Measurements from ENCODE around the gene IGSF9.

The IGSF9 gene, protein sequence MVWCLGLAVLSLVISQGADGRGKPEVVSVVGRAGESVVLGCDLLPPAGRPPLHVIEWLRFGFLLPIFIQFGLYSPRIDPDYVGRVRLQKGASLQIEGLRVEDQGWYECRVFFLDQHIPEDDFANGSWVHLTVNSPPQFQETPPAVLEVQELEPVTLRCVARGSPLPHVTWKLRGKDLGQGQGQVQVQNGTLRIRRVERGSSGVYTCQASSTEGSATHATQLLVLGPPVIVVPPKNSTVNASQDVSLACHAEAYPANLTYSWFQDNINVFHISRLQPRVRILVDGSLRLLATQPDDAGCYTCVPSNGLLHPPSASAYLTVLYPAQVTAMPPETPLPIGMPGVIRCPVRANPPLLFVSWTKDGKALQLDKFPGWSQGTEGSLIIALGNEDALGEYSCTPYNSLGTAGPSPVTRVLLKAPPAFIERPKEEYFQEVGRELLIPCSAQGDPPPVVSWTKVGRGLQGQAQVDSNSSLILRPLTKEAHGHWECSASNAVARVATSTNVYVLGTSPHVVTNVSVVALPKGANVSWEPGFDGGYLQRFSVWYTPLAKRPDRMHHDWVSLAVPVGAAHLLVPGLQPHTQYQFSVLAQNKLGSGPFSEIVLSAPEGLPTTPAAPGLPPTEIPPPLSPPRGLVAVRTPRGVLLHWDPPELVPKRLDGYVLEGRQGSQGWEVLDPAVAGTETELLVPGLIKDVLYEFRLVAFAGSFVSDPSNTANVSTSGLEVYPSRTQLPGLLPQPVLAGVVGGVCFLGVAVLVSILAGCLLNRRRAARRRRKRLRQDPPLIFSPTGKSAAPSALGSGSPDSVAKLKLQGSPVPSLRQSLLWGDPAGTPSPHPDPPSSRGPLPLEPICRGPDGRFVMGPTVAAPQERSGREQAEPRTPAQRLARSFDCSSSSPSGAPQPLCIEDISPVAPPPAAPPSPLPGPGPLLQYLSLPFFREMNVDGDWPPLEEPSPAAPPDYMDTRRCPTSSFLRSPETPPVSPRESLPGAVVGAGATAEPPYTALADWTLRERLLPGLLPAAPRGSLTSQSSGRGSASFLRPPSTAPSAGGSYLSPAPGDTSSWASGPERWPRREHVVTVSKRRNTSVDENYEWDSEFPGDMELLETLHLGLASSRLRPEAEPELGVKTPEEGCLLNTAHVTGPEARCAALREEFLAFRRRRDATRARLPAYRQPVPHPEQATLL

DNA sequence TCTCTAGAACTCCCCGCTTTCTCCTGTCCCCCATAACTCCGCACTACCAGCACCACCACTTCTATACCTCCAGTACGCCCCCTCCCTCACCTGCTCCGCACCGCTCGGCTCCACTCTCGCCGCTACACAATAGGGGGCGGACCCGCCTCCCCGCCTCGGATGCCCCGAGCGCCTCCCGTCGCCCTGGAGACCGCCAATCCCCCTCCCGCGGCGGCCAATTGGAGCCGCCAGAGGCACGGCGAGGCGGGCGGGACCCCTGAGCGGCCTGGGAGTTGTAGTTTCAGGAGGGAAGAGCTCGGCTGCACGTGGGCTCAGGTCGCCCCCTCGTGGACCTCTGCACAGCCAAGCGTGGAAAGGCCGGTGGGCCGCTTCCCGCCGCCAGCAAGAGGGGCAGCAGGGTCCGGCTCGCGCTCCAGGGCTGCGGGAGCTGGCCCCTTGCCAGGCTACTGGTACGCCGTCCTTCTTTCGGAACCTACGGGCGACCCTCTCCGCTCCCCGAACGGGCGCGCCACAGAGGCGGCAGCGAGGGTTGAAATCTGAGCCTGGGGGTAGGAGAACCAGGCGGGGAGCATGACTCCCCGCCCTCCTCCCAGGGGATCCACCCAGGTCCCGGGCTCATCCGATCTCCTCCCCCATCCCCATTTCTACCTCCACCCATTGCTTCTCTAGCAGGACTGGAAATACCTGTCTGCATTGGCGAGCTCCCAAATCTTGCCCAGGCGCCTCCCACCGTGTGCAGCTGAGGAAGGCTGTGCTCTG lies at the start of gene IGSF9:
Gene IGSF9, minus strand, starts transcription at position 131 of the 759 bp plus-strand sequence. CDS start 2,159 bp downstream, outside the sequence.
- DNase-seq: peak; percentile 83

- DNase-seq: no peak
Observed at GRCh38 chr1:159994896-159995295, 49.5 kb upstream of the IGSF9 start.

- DNase-seq: no peak
Observed at GRCh38 chr1:159993911-159994310, 48.5 kb upstream of the IGSF9 start.

GRCh38 chr1:159992161-159992560 lies 46.7 kb upstream of the IGSF9 start:
- no peak for DNase-seq

DNA sequence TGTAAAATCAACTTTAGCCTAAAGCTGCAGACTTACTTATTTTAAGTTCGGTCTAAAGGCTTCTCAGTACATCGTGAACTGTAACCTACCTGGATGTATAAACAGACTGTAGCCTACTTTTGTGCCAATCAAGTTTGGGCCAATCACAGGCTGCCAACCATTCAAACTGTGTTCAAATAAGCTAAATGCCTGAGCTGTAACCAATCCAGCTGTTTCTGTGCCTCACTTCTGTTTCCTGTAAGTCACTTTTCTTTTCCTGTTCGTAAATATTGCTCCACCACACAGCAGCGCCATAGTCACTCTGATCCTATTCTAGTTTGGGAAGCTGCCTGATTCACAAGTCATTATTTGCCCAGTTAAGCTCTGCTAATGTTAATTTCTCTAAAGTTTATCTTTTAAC lies 46.1 kb upstream of the IGSF9 start:
- DNase-seq: no peak

DNA sequence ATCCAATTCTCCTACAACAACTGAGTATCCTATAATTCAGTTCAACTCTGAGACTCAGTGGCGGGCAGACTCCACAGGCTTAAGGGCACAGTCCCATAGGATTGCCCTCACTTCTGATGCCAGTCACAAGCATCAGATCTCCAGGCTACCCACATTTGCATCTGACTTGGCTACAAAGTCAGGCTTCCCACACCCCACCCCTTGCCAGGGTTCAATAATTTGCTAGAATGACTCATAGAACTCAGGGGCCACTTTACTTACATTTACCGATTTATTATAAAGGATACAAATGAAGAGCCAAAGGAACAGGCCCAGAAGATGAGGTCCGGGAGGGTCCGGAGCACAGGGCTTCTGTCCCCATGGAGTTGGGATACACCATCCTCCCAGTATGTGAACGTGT lies 44.6 kb upstream of the IGSF9 start:
- DNase-seq: no peak

- no peak for DNase-seq
Observed at GRCh38 chr1:159989581-159989980, 44.2 kb upstream of the IGSF9 start.

DNA sequence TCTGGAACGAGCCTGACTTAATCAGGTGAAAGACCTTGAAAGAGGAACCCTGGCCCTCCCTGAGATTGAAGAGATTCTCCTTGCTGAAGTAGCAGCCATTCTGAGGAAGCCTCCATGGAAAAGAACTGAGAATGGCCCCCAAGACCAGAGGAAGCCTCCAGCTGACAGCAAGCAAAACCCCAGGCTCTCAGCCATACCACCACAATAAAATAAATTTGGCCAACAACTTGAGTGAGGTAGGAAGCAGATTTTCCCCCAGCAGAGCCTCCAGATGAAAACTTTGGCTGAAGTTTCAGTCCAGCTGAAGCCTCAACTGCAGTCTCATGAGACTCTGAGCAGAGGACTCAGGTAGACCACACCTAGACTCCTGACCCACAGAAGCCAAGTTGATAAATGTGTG lies 42.6 kb upstream of the IGSF9 start:
- no peak for DNase-seq

- no peak for DNase-seq
Observed at GRCh38 chr1:159987186-159987585, 41.8 kb upstream of the IGSF9 start.

DNA sequence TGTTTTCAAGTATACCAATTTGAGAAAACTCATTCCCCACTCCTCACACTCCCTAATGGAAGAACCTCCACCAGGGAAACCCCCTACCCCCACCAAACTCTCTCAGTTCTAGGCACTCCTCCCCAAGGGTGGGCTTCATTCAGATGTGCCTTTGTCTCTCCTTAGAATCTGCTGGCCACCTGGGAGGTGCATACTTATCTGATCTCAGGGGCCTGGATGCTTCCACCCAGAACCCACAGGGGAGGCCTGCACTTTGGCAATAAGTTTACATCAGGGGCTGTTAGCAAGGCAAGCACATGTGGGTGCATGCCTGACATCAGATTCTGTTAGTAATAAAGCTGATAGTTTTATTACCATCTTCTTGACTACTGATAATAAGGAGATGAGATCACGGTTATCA lies 41.1 kb upstream of the IGSF9 start:
- DNase-seq: no peak

GRCh38 chr1:159986093-159986492 lies 40.7 kb upstream of the IGSF9 start:
- DNase-seq: no peak

GRCh38 chr1:159985473-159985872 lies 40.1 kb upstream of the IGSF9 start:
- DNase-seq: no peak

DNA sequence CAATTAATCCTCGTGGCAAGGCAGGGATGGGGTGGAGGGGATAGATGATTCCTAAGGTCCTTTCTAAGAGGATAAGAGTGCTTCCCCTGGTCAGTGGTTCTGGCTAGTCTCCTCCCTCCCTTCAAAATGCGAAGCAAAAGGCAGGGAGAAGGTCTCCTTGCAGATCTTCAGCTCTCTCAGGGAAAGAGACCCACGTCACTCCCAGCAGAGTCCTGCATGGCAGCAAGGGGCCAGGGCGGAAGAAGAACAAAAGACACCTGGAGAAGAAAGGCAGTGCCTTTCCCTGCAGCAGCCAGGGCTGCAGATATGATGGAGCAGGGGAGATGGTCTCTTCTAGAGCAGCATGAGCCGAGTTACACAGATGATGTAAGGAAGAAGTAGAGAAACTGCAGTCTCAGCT lies 38.3 kb upstream of the IGSF9 start:
- DNase-seq: no peak

DNA sequence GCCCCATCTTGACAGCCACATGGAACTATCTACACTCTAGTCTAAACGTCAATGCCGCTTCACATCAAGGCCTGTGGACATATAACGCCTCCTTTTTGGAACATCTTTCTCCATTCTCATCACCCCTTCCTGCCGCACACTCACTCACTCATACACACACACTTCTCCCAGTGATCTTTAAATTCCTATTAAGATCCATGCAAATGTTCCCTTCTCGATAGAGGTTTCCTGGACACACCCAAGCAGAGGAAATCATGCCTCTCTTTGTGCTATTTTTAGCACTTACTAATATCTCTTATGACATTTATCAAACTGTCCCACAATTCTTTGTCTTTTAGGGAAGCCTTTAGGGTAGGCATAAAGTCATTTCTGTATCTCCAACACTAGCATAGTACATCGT lies 36.9 kb upstream of the IGSF9 start:
- DNase-seq: no peak

GRCh38 chr1:159981351-159982055 lies 36.1 kb upstream of the IGSF9 start:
- DNase-seq: no peak

DNA sequence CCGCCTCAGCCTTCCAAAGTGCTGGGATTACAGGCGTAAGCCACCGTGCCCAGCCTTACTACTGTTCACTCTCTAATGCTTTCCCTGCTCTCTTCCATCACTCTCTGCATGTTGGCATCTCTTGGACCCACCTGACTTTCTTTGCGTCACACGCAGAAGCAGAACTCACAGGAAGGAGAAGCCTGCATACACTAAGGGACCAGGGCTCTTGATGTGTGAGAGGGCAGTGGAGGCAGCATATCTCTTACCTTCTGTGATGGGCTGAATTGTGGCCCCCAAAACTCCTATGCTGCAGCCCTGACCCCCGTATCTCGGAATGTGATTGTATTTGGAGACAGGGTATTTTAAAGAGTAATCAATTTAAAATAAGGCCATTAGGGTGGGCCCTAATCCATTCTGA lies 35.4 kb upstream of the IGSF9 start:
- DNase-seq: no peak

GRCh38 chr1:159980076-159980475 lies 34.7 kb upstream of the IGSF9 start:
- no peak for DNase-seq

DNA sequence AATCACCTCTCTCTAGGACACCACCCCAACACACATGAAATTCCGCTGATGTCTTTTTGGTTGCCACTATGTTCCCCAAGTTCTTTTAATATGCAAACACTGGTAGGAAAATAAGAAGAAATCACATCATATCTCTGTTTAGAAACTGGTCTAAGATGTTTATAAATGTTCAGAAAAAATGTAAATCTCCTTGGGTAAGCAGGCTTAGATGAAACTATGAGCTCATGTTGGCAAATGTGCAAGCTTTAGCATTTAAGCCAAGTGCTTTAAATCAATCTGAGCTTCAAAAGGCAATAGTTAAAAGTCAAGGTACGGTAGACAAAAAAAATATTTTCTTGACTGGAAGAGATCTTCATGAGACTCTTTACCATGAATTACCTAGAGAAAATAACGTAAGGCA lies 33.8 kb upstream of the IGSF9 start:
- no peak for DNase-seq

GRCh38 chr1:159978107-159978398 lies 32.6 kb upstream of the IGSF9 start:
- DNase-seq: no peak

DNA sequence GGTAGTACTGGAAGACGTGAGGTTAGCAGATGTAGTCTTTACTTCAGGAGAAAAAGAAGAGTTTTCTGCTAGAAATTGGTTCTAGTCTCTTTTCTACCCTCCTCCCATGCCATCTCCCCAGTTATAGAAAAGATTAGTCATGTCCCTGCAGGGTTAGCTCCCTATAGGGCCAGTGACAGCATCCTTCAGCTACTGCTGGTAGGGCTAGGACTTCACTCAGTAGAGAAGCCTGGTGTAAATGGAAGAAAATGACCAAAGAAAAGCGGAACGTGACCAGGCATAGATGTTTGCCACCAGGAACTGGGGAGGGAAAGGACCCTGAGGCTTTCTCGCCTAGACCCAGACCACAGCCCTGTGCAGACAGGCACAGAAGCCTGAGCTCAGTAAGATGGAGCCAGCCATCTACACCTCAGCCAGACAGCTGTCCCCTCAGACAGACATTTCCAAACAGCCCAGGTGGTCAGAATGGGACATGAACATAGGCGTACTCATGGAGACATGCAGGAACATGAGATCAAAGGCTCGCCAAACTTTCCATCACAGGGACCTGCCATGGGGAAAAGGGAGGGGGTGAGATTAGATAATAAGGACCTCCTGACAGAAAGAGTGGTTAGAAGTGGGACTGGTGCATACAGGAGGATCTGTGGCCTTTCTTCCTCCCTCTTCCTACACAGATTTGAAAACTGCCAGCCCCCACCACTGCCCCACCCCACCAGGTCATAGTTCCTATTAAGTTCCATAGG lies 32.1 kb upstream of the IGSF9 start:
- DNase-seq: no peak

DNA sequence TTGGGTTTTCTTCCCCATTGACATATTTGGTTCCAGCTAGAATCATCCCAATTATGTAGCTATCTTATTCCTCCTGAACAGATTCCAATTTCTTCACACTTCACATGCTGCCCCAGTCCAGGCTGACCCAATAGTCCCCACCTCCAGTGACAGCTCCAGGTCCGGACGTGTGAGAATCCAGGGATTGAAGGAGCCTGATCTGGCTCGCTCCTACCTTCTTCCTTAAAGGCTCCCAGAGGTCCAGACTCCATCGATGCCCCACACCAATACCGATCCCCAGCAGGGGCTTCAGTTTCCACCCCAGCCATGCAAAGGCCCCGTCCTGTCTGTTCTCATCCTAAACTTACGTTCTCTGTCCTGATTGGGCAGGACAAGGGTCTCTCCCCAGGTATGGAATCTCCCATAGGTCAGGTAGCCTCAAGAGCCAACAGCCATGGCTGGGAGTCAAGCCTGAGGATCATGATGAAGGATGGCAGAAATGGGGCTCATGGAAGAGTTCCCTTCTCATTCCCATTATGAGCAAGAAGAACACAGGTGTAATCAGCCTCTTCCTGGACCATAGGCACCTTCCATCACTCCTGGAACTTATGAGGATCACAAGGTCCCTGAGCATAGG lies 29.0 kb upstream of the IGSF9 start:
- no peak for DNase-seq
